Stimulated activated memory B cell treated with anti-CD40 and anti-IgM and Interleukin-4, amounts not matched to agents 10 μg/mL and 1 μg/mL and 100 μg/mL, for 72 hours (primary cell): ENCODE measurements around the gene ADGRF3.
"Not testable (repeated sequence)": the region's sequence is repeated elsewhere in the genome, so short reads cannot be mapped to it uniquely, and the experiment has no call there.

Experiments
- ATAC-seq: fragments of 150-1000 bp; cut with Tn5 transposase; 2 replicates; pipeline ENCODE4 v1.10.0; 2021
- H3K27ac Mint-ChIP-seq: one replicate; pipeline ENCODE4 v1.8.0; 2022; ENCODE audit warnings: mild to moderate bottlenecking, mixed read lengths
- H3K27me3 Mint-ChIP-seq: one replicate; pipeline ENCODE4 v1.8.0; 2022; ENCODE audit warnings: mixed read lengths
- H3K36me3 Mint-ChIP-seq: one replicate; pipeline ENCODE4 v1.8.0; 2022; ENCODE audit warnings: mixed read lengths
- H3K4me1 Mint-ChIP-seq: one replicate; pipeline ENCODE4 v1.8.0; 2022; ENCODE audit warnings: mixed read lengths
- H3K4me3 Mint-ChIP-seq: one replicate; pipeline ENCODE4 v1.8.0; 2022; ENCODE audit warnings: mild to moderate bottlenecking, moderate library complexity, mixed read lengths
- H3K9me3 Mint-ChIP-seq: one replicate; pipeline ENCODE4 v1.8.0; 2022; ENCODE audit warnings: mixed read lengths

The ADGRF3 gene

DNA sequence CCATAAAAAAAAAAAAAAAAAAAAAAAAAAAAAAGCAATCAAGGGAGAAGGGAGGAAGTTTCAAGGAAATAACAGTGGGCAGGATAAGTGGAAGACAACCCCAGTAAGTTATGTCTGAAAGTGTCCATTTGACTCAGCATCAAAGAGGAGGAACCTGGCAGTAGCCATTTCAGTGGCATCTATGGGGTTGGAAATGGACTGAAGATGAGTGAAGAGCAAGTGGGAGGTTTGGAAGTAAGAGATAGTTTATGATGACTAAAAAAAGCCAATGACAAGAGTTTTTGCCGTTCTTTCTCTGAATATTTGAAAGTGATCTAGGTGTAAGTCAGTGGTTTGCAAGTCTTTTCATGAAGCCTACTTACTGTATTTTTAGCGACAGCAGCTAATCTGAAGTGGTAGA is 9.9 kb downstream of the ADGRF3 start:
- Mint-ChIP-seq H3K27me3 (no peaks in the 10 kb centered on the region), H3K27ac (no peak overlapping the region), H3K4me3 (no peak overlapping the region), H3K36me3 (no peaks in the 10 kb centered on the region), H3K9me3 (no peaks in the 10 kb centered on the region), H3K4me1 (no peaks in the 10 kb centered on the region)
- no peak for ATAC-seq

- H3K36me3 Mint-ChIP-seq: no peaks in the 10 kb centered on the region
- ATAC-seq: no peak
- peaks cover 2% of the 10 kb centered on the region for H3K4me1 Mint-ChIP-seq
- H3K27me3 Mint-ChIP-seq: no peaks in the 10 kb centered on the region
- no peaks in the 10 kb centered on the region for H3K9me3 Mint-ChIP-seq
- H3K27ac Mint-ChIP-seq: no peak overlapping the region
- no peak overlapping the region for H3K4me3 Mint-ChIP-seq
These were observed 11.4 kb downstream of the ADGRF3 start for GRCh38 chr2:26335231-26335630.

DNA sequence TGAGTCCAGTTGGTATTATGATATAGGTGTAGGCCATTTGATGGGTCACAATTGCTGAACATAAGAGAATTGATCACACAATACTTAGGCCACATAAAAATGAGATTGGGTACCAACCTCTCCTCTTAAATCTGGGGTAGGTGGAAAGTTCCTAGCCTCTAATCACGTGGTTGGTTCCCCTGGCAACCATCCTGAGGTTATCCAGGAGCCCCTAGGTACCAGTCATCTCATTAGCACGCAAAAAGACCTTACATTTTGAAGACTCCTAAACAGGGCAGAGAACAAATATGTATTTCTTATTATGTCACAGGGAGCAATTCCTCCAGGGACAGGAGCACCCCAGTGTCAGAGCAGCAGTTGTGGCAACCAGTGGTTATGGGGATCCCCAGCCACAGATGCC is 13.3 kb downstream of the ADGRF3 start:
- no peaks in the 10 kb centered on the region for H3K9me3 Mint-ChIP-seq
- H3K27ac Mint-ChIP-seq: no peak overlapping the region
- H3K36me3 Mint-ChIP-seq: no peaks in the 10 kb centered on the region

GRCh38 chr2:26331321-26331720 is 15.3 kb downstream of the ADGRF3 start:
- not testable (repeated sequence) for H3K9me3 Mint-ChIP-seq, H3K4me3 Mint-ChIP-seq, ATAC-seq, H3K36me3 Mint-ChIP-seq, H3K4me1 Mint-ChIP-seq, H3K27me3 Mint-ChIP-seq, H3K27ac Mint-ChIP-seq

More for the DNA sequence above, 13.3 kb downstream of the ADGRF3 start:
- ATAC-seq: no peak
- Mint-ChIP-seq H3K4me1 (peaks cover 9% of the 10 kb centered on the region), H3K27me3 (no peaks in the 10 kb centered on the region), H3K4me3 (no peak overlapping the region)

DNA sequence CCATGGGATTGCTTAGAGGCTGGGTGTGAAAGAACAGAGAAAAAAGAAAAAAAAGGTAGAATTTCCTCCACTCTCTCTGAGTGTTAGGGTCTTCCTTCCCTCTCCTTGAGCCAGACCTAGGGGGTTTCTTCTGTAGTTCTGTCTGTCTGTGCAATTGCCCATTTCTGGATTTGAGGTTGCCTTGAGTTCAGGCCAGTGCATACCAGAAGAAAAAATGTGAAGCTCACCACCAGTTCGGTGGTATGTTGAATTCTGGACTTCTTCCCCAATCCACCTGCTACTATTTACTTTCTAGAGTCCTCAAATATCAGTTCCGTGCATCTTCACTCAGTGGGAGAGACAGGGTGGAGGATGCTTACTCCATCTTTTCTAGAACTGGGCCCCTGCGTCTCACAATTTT is 16.0 kb downstream of the ADGRF3 start:
- H3K4me1 Mint-ChIP-seq: peaks cover 9% of the 10 kb centered on the region
- H3K9me3 Mint-ChIP-seq: no peaks in the 10 kb centered on the region
- no peak overlapping the region for H3K4me3 Mint-ChIP-seq
- no peaks in the 10 kb centered on the region for H3K27me3 Mint-ChIP-seq
- no peaks in the 10 kb centered on the region for H3K36me3 Mint-ChIP-seq
- H3K27ac Mint-ChIP-seq: no peak overlapping the region
- no peak for ATAC-seq

DNA sequence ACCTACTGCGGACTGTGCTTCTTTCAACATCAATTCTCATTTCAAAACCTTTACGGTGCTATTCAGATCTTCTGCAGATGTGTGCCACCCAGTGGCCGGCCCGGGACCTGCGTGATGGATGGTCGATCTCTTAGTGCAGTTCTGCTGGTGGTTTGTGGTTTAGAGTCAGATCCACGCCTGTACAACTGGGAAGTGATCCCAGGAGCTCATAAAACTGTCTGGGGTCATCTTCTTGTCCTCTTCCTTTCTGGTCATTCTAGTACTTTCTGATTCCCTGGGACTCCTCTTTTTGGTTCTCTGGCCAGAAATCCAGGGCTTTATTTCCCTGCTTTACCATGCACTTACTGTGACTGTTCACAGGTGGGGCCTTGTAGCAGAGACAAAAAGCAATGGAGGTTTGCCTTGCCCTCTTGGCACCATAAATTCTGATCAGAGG is 16.5 kb downstream of the ADGRF3 start:
- ATAC-seq: peak; percentile 90
- Mint-ChIP-seq H3K27me3 (no peaks in the 10 kb centered on the region), H3K36me3 (no peaks in the 10 kb centered on the region), H3K4me1 (peaks cover 9% of the 10 kb centered on the region), H3K4me3 (no peak overlapping the region), H3K9me3 (no peaks in the 10 kb centered on the region), H3K27ac (no peak overlapping the region)

DNA sequence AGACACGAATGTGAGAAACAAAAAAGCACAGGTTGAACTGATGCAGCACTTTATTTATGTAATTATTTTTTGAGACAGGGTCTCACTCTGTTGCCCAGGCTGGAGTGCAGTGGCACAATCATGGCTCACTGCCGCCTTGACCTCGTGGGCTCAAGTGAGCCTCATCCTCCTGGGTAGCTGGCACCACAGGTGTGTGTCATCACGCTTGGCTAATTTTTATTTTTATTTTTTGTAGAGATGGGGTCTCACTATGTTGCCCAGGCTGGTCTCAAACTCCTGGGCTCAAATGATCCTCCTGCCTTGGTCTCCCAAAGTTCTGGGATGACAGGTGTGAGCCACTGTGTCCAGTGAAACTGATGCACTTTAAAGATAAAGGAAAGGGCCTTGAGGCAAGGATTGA is 17.5 kb downstream of the ADGRF3 start:
- H3K4me1 Mint-ChIP-seq, ATAC-seq, H3K27me3 Mint-ChIP-seq, H3K36me3 Mint-ChIP-seq, H3K4me3 Mint-ChIP-seq, H3K27ac Mint-ChIP-seq, H3K9me3 Mint-ChIP-seq: not testable (repeated sequence)

DNA sequence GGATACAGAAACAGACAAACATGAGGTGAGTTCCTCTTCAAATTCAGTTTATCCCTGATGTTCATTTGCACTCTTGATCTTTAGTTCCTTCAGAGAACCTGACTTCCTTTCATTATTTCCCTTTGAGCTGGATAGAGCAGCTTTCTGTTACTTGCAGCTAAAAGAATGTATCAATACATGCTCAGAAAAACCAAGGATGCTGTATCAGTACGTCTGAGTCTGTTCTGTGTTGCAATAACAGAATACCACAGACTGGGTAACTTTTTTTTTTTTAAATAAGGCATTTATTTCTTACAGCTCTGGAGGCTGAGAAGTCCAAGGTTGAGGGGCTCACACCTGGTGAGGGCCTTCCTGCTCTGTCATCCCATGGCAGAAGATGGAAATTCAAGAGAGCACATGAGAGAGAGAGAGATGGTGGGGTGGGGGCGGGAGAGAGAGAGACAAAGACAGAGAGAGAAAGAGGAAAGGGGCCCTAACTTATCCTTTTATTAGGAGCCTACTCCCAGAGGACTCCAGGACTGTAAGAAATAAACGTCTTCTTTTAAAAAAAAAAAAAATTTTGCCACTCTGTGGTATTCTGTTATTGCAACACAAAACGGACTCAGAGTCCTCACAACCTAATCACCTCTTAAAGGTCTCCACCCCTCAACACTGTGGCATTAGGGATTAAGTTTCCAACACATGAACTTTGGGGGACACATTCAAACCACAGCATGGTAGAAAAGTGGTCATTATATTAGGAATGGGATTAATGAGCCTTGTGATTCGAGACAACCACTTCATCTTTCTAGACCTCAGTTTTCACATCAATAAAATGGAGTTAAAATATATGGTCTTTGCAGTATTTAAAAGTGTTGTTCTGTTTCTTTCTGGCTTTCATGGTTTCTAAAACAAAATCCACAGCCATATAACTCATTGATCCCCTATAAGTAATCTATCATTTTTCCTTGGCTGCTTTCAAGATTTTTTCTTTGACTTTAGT is 19.0 kb downstream of the ADGRF3 start:
- Mint-ChIP-seq H3K27ac (no peak overlapping the region), H3K4me3 (no peak overlapping the region), H3K4me1 (peaks cover 9% of the 10 kb centered on the region), H3K36me3 (no peaks in the 10 kb centered on the region), H3K27me3 (no peaks in the 10 kb centered on the region), H3K9me3 (no peaks in the 10 kb centered on the region)
- no peak for ATAC-seq

GRCh38 chr2:26326514-26326913 is 20.1 kb downstream of the ADGRF3 start:
- peaks cover 9% of the 10 kb centered on the region for H3K4me1 Mint-ChIP-seq
- H3K4me3 Mint-ChIP-seq: no peak overlapping the region
- H3K27ac Mint-ChIP-seq: no peak overlapping the region
- H3K36me3 Mint-ChIP-seq: no peaks in the 10 kb centered on the region
- H3K27me3 Mint-ChIP-seq: no peaks in the 10 kb centered on the region
- ATAC-seq: no peak
- no peaks in the 10 kb centered on the region for H3K9me3 Mint-ChIP-seq

DNA sequence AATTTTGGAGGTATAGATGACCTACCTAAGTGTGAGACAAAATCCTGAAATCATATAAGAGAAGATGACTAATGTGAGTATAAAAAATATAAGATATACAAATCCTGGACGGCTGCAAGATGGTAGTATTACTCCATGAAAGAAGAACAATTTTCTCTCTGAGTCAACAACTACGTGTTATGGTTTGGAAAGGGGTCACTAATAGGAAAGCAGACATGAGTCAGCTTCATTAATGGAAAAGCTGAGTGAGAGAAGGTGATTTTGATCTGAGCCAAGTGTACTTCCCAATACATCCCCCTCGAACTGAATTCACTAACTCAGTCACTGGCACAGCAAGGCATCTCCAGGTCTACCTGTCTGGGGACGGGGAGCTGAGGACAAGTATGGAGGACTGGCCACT is 20.7 kb downstream of the ADGRF3 start:
- Mint-ChIP-seq H3K36me3 (no peaks in the 10 kb centered on the region), H3K4me1 (peaks cover 9% of the 10 kb centered on the region), H3K4me3 (no peak overlapping the region), H3K9me3 (no peaks in the 10 kb centered on the region), H3K27me3 (no peaks in the 10 kb centered on the region), H3K27ac (no peak overlapping the region)
- ATAC-seq: no peak

DNA sequence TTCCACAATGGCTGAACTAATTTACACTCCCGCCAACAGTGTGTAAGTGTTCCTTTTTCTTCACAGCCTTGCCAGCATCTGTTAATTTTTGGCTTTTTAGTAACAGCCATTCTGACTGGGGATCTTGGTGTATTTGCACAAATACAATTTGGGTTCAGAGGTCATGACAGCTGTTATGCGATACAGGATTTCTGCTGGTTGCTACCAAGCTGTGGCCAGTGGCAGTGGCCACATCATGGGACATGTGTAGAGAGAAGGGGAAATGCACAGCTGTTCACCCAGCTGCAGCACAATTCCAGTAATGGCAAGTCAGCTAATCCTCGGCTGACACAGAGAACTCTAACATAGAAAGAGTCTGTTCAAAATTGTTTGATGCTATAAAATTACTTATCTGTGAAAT is 21.7 kb downstream of the ADGRF3 start:
- Mint-ChIP-seq H3K27me3 (no peaks in the 10 kb centered on the region), H3K4me1 (peaks cover 3% of the 10 kb centered on the region), H3K9me3 (no peaks in the 10 kb centered on the region), H3K36me3 (no peaks in the 10 kb centered on the region), H3K27ac (no peak overlapping the region), H3K4me3 (no peak overlapping the region)
- ATAC-seq: no peak

DNA sequence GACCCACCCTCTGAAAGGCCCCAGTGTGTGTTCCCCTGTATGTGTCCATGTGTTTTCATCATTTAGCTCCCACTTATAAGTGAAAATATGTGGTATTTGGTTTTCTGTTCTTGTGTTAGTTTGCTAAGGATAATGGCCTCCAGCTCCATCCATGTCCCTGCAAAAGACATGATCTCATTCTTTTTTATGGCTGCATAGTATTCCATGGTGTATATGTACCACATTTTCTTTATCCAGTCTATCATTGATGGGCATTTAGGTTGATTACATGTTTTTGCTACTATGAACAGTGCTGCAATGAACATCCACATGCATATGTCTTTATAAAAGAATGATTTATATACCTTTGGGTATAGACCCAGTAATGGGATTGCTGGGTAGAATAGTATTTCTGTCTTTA is 22.1 kb downstream of the ADGRF3 start:
- not testable (repeated sequence) for H3K27me3 Mint-ChIP-seq, H3K4me1 Mint-ChIP-seq, H3K36me3 Mint-ChIP-seq, H3K9me3 Mint-ChIP-seq, H3K4me3 Mint-ChIP-seq, ATAC-seq, H3K27ac Mint-ChIP-seq

DNA sequence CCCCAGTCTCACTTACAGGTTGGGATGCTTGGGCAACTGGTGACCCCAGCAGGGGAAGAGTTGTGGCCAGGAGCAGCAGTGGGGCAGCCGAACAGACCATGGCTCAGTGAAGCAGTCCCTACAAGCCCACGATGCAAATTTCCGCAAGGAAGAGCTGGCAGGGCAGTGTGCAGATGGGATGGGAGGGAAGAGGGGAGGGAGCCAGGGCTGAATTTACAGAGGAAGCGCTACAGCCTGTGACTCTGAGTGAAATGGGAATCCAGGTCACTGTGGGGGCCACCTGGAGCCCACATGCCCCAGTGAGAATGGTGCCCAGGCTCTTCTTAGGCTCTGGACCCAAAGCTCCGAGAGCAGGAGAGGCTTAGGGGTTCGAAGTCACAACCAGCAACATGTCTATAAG is 27.6 kb downstream of the ADGRF3 start:
- peaks cover 6% of the 10 kb centered on the region for H3K4me1 Mint-ChIP-seq
- ATAC-seq: no peak
- no peak overlapping the region for H3K27ac Mint-ChIP-seq
- H3K27me3 Mint-ChIP-seq: no peaks in the 10 kb centered on the region
- H3K36me3 Mint-ChIP-seq: no peaks in the 10 kb centered on the region
- no peak overlapping the region for H3K4me3 Mint-ChIP-seq
- no peaks in the 10 kb centered on the region for H3K9me3 Mint-ChIP-seq

DNA sequence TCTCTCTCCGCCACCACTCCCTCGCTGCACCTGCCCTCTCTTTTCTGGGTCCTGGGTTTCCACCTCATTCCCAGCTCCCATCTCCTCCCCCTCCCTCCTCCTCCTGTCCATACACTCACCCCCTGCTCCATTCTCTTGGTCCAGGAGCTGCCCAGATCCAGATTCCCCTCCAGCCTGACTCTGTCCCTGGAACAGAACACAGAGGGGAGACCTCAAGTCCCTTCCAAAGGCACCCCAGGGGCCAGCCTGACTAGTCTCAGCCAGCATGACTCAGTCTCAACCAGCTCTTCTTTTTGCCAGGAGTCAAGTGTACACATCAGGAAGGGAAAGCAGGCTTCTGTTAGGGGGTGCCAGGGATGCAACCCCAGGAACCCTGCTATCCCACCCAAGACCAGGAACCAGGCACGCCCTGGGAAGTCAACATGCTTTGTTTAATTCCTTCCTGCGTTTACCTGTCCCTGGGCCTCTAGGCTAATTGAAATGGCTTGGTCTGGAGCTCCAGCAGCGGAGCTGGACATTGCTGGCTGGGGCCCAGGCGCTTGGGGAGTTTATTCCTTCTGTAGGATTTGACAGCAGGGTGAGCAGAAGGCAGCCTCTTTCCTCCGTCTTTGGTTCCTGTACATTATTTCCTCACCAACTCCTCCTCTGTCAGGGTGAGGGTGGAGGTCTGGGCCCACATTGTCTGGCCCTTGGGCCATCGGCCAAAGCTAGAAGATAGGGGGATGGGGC is 29.0 kb downstream of the ADGRF3 start:
- Mint-ChIP-seq H3K27me3 (no peaks in the 10 kb centered on the region), H3K36me3 (no peaks in the 10 kb centered on the region), H3K27ac (no peak overlapping the region), H3K4me3 (no peak overlapping the region), H3K9me3 (no peaks in the 10 kb centered on the region), H3K4me1 (peaks cover 6% of the 10 kb centered on the region)
- ATAC-seq: no peak

GRCh38 chr2:26316845-26317244 is 29.7 kb downstream of the ADGRF3 start:
- Mint-ChIP-seq H3K9me3 (no peaks in the 10 kb centered on the region), H3K27me3 (no peaks in the 10 kb centered on the region), H3K4me1 (peaks cover 6% of the 10 kb centered on the region), H3K4me3 (no peak overlapping the region), H3K36me3 (no peaks in the 10 kb centered on the region), H3K27ac (no peak overlapping the region)
- no peak for ATAC-seq

- Mint-ChIP-seq H3K4me1 (peaks cover 6% of the 10 kb centered on the region), H3K9me3 (no peaks in the 10 kb centered on the region), H3K27me3 (no peaks in the 10 kb centered on the region), H3K36me3 (no peaks in the 10 kb centered on the region), H3K27ac (no peak overlapping the region), H3K4me3 (no peak overlapping the region)
- ATAC-seq: no peak
These were observed 30.5 kb downstream of the ADGRF3 start for GRCh38 chr2:26316041-26316440.
